GM19324 (cell line): Measurements from ENCODE around the gene FEM1A.
"Not testable (repeated sequence)": the region's sequence is repeated elsewhere in the genome, so short reads cannot be mapped to it uniquely, and the experiment has no call there.

Source experiments
- ATAC-seq: cut with Tn5 transposase; IDR thresholded peaks from one replicate; pipeline ENCODE4 v1.9.1; 2021; ENCODE audit warnings: mild to moderate bottlenecking, moderate library complexity; ENCODE audit not compliant: unreplicated experiment, low FRiP score

Gene FEM1A

DNA sequence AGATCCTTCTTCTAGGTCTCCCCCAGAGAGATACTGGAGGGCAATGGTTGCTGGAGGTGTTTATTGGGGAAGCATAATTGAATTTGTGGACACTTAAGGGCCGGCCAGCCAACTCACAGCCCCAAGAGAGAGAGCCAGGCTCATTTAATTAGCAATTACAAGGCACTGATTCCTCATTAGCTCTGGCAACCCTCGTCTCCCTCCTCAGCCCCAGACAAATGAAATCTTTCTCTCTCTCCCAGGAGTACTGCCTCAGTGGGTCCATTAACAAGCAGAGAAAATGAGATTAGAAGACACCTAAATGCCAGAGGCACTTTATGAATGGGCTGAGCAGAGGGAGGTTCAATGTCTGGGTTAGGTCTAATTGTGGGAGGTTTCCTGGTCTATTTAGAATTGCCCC, 19.0 kb upstream of the FEM1A start:
- no peak for ATAC-seq

DNA sequence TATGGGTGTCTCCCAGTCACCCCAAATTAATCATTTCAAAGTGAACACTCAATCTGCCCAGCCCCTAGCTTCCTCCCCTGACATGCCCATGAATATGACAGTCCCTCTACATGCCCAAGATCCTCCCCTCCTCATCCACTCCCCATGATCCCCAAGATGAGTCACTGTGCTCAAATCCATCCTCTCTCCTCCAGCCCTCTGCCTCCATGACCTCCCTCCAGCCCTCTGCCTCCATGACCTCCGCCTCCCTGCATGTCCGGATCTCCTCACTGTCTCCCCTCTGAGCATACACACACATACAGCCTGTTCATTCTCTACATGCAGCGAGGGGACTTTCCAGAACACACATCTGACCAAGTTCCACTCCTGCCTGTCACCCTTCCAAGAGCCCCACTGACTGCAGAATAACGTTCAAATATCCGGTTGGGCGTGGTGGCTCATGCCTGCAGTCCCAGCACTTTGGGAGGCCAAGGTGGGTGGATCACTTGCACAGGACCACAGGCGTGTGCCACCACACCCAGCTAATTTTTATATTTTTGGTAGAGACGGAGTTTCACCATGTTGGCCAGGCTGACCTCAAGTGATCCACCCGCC, 18.4 kb upstream of the FEM1A start:
- ATAC-seq, result no peak

- ATAC-seq, result no peak
Measured at GRCh38 chr19:4774136-4774535, 17.4 kb upstream of the FEM1A start.

- no peak for ATAC-seq
Measured at GRCh38 chr19:4775627-4776152, 15.8 kb upstream of the FEM1A start.

- ATAC-seq, result no peak
Measured at GRCh38 chr19:4776436-4777211, 14.9 kb upstream of the FEM1A start.

- ATAC-seq, result not testable (repeated sequence)
Measured at GRCh38 chr19:4778124-4778523, 13.4 kb upstream of the FEM1A start.

GRCh38 chr19:4780860-4781259, 10.7 kb upstream of the FEM1A start:
- ATAC-seq, result no peak

DNA sequence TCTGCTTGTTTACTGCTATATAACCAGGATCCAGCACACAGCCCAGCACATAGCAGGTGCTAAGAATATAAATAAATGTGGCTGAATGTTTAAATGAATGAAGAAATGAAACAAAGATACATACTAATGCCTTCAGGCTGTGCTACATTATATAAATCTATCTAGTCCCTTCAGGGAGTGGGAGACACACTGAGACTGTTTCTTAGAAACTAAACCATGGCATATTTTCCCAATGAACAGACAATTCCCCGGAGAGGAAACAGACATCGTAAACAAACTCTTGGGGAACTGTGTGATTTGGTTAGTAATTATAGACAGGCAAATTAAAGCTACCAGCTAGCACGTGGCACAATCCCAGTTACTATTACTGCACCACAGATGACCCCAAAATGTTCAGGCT, 9.7 kb upstream of the FEM1A start:
- no peak for ATAC-seq

DNA sequence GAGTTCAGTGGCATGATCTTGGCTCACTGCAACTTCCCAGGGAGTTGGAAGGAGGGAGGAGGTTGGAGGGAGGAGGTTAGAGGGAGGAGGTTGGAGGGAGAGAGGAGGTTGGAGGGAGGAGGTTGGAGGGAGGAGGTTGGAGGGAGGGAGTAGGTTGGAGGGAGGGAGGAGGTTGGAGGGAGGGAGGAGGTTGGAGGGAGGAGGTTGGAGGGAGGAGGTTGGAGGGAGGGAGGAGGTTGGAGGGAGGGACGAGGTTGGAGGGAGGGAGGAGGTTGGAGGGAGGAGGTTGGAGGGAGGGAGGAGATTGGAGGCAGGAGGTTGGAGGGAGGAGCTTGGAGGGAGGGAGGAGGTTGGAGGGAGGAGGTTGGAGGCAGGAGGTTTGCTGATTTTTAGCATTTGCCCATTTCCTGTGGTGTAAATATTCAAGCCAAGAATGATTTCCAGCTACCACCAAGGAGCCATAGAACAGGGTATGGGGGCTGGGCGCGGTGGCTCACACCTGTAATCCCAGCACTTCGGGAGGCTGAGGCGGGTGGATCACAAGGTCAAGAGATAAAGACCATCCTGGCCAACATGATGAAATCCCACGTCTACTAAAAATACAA, 5.0 kb upstream of the FEM1A start:
- not testable (repeated sequence) for ATAC-seq

GRCh38 chr19:4792019-4792865, 708 bp downstream of the FEM1A start:
- not testable (repeated sequence) for ATAC-seq

- ATAC-seq, result not testable (repeated sequence)
Measured at GRCh38 chr19:4792866-4793195, 1.3 kb downstream of the FEM1A start.

DNA sequence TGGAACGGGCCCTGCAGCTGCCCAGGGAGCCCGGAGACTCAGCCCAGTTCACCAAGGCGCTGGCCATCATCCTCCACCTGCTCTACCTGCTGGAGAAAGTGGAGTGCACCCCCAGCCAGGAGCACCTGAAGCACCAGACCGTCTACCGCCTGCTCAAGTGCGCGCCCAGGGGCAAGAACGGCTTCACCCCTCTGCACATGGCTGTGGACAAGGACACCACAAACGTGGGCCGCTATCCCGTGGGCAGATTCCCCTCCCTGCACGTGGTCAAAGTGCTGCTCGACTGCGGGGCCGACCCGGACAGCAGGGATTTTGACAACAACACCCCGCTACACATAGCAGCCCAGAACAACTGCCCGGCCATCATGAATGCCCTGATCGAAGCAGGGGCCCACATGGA, 1.7 kb downstream of the FEM1A start:
- not testable (repeated sequence) for ATAC-seq

- no peak for ATAC-seq
Measured at GRCh38 chr19:4794971-4795370, 3.4 kb downstream of the FEM1A start.

DNA sequence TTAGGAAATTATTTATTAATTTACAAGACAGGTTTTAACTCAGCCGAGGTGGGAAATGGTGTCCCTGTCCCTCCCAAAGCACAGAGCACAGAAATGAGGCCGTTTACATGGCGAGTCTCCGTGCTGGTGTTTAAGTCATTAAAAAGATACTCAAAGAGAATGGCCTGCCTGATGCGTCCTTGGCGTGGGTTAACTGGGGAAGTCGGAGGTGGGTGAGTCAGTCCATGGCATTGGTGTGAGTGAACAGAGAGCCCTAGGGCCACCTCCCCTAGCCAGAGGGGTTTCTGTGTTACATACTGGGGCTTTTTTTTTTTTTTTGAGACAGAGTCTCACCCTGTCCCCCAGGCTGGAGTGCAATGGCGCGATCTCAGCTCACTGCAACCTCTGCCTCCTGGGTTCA, 3.9 kb downstream of the FEM1A start:
- no peak for ATAC-seq

- ATAC-seq, result no peak
Measured at GRCh38 chr19:4800591-4801081, 9.1 kb downstream of the FEM1A start.

DNA sequence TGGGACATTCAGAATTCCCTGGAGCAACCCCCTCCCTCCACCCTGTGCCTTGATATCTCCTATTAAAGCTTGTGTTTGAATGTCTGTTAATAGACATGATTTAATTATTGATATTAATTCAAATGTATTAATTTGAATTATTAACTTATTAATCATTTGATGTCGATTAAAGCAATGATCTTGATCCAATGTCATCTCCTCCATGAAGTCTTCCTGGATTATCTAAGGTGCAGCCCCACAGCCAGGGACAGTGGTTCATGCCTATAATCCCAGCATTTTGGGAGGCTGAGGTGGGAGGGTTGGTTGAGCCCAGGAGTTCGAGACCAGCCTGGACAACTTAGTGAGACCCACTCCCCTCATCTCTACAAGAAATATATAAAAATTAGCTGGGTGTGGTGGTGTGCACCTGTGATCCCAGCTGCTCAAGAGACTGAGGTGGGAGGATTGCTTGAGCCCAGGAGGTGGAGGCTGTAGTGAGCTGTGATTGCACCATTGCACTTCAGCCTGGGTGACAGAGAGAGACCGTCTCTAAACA, 9.6 kb downstream of the FEM1A start:
- ATAC-seq, result no peak

- ATAC-seq, result no peak
Measured at GRCh38 chr19:4802711-4803110, 11.2 kb downstream of the FEM1A start.

DNA sequence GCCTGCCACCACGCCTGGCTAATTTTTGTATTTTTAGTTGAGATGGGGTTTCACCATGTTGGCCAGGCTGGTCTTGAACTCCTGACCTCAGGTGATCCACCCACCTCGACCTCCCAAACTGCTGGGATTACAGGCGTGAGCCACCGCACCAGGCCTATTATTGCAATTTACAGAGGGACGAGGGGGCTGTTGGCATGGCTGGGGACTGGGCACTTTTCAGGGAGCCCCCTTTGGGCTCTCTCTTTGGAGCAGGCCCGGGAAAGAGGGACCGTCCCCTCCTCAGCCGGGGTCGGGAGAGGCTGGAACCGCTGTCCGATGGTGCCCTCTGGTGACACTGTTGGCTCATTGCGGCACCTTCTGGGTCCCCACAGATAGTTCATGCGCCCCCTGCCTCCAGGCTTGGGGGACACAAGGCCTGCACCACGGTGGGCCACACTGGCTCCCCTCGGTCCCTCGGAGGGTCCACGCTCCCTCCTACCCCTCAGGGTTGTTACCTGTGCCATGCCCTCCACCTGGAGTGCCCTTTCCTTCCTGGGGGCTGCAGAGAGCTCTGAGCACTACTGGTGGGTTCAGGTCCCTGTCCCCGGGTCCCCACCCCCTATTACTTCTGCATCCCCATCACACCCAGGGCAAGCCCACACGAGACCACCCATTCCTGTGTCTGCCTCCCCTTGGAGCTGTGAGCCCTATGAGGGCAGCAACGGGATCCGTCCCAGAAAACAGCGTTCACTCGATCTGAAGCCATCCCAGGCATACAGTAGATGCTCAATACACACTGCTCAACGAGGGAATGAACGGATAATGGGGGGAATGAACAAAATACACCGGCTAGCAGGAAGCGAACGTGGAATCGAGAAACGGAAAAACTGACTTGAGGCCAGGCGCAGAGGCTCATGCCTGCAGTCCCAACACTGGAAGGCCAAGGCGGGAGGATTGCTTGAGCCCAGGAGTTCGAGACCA, 12.5 kb downstream of the FEM1A start:
- ATAC-seq, result no peak

GRCh38 chr19:4805140-4805539, 13.6 kb downstream of the FEM1A start:
- ATAC-seq, result not testable (repeated sequence)
